Osteoblast (primary cell): ENCODE results near the gene SLC18A2. TPM values are rescaled to one million over a fixed set of nuclear protein-coding genes. Genes with fewer than 3 reads are reported as not detected.
"Not testable (repeated sequence)": the region's sequence is repeated elsewhere in the genome, so short reads cannot be mapped to it uniquely, and the experiment has no call there.

Source experiments
- DNase-seq: peaks from one replicate; pipeline ENCODE4 v3.0.0; 2011; ENCODE audit warnings: low spot score, mixed read lengths; ENCODE audit not compliant: insufficient read length; ENCODE audit errors: missing footprints
- H2AFZ ChIP-seq: 2 replicates; pipeline ENCODE4 v1.6.0; 2011; ENCODE audit warnings: mild to moderate bottlenecking, low read length
- H3K27ac ChIP-seq: 2 replicates; pipeline ENCODE4 v1.5.1; 2011; ENCODE audit warnings: mild to moderate bottlenecking, low read depth, low read length, moderate library complexity
- H3K27me3 ChIP-seq: 2 replicates; pipeline ENCODE4 v1.6.0; 2012; ENCODE audit warnings: mild to moderate bottlenecking, control low read depth, inconsistent platforms, low read length, moderate library complexity; ENCODE audit not compliant: insufficient read depth
- H3K36me3 ChIP-seq: 2 replicates; pipeline ENCODE4 v1.5.1; 2011; ENCODE audit warnings: mild to moderate bottlenecking, low read length, control low read depth, moderate library complexity; ENCODE audit not compliant: insufficient read depth
- H3K4me1 ChIP-seq: 2 replicates; pipeline ENCODE4 v1.5.1; 2011; ENCODE audit warnings: mild to moderate bottlenecking, low read length, control low read depth, moderate library complexity; ENCODE audit not compliant: insufficient read depth
- H3K4me2 ChIP-seq: 2 replicates; pipeline ENCODE4 v1.6.0; 2011; ENCODE audit warnings: mild to moderate bottlenecking, low read length; ENCODE audit not compliant: insufficient read depth
- H3K4me3 ChIP-seq: fragments of 200-600 bp; sonication (generic); 3 replicates; pipeline ENCODE4 v1.5.1; 2012; ENCODE audit warnings: mild to moderate bottlenecking, low read length, inconsistent platforms; ENCODE audit not compliant: insufficient read depth
- H3K79me2 ChIP-seq: 2 replicates; pipeline ENCODE4 v1.6.0; 2012; ENCODE audit warnings: mild to moderate bottlenecking, low read length, control low read depth, inconsistent platforms; ENCODE audit not compliant: insufficient read depth
- H3K9me3 ChIP-seq: 2 replicates; pipeline ENCODE4 v1.5.1; 2011; ENCODE audit warnings: low read depth, low read length, control low read depth
- H4K20me1 ChIP-seq: 2 replicates; pipeline ENCODE4 v1.6.0; 2012; ENCODE audit warnings: mild to moderate bottlenecking, low read length, control low read depth; ENCODE audit not compliant: insufficient read depth
- CTCF ChIP-seq: IDR thresholded peaks from 2 replicates; pipeline ENCODE4 v1.5.1; 2011; ENCODE audit warnings: mild to moderate bottlenecking, low read depth, low read length, moderate library complexity; ENCODE audit errors: extremely low read depth
- total RNA-seq: library from RNA; depleted of rRNA; stranded (reverse); fragments of >200 nt; gene quantifications from 2 replicates; pipeline ENCODE4 v1.2.3, GENCODE V29; 2012

Gene SLC18A2
- total RNA-seq, 1 donor = not detected

GRCh38 chr10:117224881-117225280 is 16.0 kb upstream of the SLC18A2 start:
- DNase-seq = no peak
- H3K79me2 ChIP-seq = no peaks in the 10 kb centered on the region
- peaks cover 3% of the 10 kb centered on the region for H3K27me3 ChIP-seq
- H3K4me2 ChIP-seq = no peak overlapping the region
- H3K27ac ChIP-seq = no peak overlapping the region
- no peaks in the 10 kb centered on the region for H4K20me1 ChIP-seq
- no peaks in the 10 kb centered on the region for H3K9me3 ChIP-seq
- H2AFZ ChIP-seq = no peak overlapping the region
- TF ChIP-seq CTCF = no peak
- no peaks in the 10 kb centered on the region for H3K36me3 ChIP-seq
- no peak overlapping the region for H3K4me3 ChIP-seq
- H3K4me1 ChIP-seq = no peaks in the 10 kb centered on the region

- Histone ChIP-seq H3K27ac (no peak overlapping the region), H4K20me1 (no peaks in the 10 kb centered on the region), H3K4me3 (no peak overlapping the region), H3K4me1 (no peaks in the 10 kb centered on the region), H3K27me3 (peaks cover 3% of the 10 kb centered on the region), H3K9me3 (no peaks in the 10 kb centered on the region), H3K4me2 (no peak overlapping the region), H2AFZ (no peak overlapping the region), H3K79me2 (no peaks in the 10 kb centered on the region), H3K36me3 (no peaks in the 10 kb centered on the region)
- peak; percentile 74 for DNase-seq
- TF ChIP-seq CTCF = peak; percentile 73
Observed at GRCh38 chr10:117226813-117227451, 14.0 kb upstream of the SLC18A2 start.

GRCh38 chr10:117228210-117228609 is 12.7 kb upstream of the SLC18A2 start:
- H3K79me2 ChIP-seq = no peaks in the 10 kb centered on the region
- no peak overlapping the region for H2AFZ ChIP-seq
- H3K36me3 ChIP-seq = no peaks in the 10 kb centered on the region
- H3K9me3 ChIP-seq = no peaks in the 10 kb centered on the region
- no peaks in the 10 kb centered on the region for H4K20me1 ChIP-seq
- H3K27ac ChIP-seq = no peak overlapping the region
- H3K4me3 ChIP-seq = no peak overlapping the region
- no peak for TF ChIP-seq CTCF
- no peak for DNase-seq
- no peaks in the 10 kb centered on the region for H3K4me1 ChIP-seq
- H3K4me2 ChIP-seq = no peak overlapping the region
- peaks cover 3% of the 10 kb centered on the region for H3K27me3 ChIP-seq

- not testable (repeated sequence) for H3K4me1 ChIP-seq, H3K79me2 ChIP-seq, H2AFZ ChIP-seq, H3K27ac ChIP-seq, H3K27me3 ChIP-seq, H3K4me3 ChIP-seq, H3K4me2 ChIP-seq, H4K20me1 ChIP-seq, H3K36me3 ChIP-seq, H3K9me3 ChIP-seq, DNase-seq
Observed at GRCh38 chr10:117230107-117230506, 10.8 kb upstream of the SLC18A2 start.
